Smooth muscle cell (in vitro differentiated cells): ENCODE data around the gene SMIM17. TPM values are rescaled to one million over a fixed set of nuclear protein-coding genes. Genes with fewer than 3 reads are reported as not detected.

ENCODE experiments used
- DNase-seq: peaks from one replicate; lab custom pipeline; 2025; ENCODE audit not compliant: unreplicated experiment; lab: John Stamatoyannopoulos, UW
- H2AFZ ChIP-seq: fragments of 200-600 bp; sonication (generic); 2 replicates; pipeline ENCODE4 v1.6.0; 2016; ENCODE audit warnings: antibody characterized with exemption, low read depth, mild to moderate bottlenecking
- H3F3A ChIP-seq: fragments of 200-600 bp; sonication (generic); 2 replicates; pipeline ENCODE4 v1.6.0; 2017; ENCODE audit warnings: antibody characterized with exemption, low read depth
- H3K27ac ChIP-seq: fragments of 200-600 bp; sonication (generic); 2 replicates; pipeline ENCODE4 v1.5.1; 2016; ENCODE audit warnings: low read depth, mild to moderate bottlenecking
- H3K27me3 ChIP-seq: fragments of 200-600 bp; sonication (generic); 2 replicates; pipeline ENCODE4 v1.6.1; 2016; ENCODE audit warnings: low read depth, mild to moderate bottlenecking
- H3K36me3 ChIP-seq: fragments of 200-600 bp; sonication (generic); 2 replicates; pipeline ENCODE4 v1.5.1; 2016; ENCODE audit warnings: low read depth
- H3K4me1 ChIP-seq: fragments of 200-600 bp; sonication (generic); 2 replicates; pipeline ENCODE4 v1.5.1; 2016; ENCODE audit warnings: low read depth
- H3K4me2 ChIP-seq: fragments of 200-600 bp; sonication (generic); 2 replicates; pipeline ENCODE4 v1.6.0; 2016; ENCODE audit warnings: mild to moderate bottlenecking
- H3K4me3 ChIP-seq: fragments of 200-600 bp; sonication (generic); 2 replicates; pipeline ENCODE4 v1.5.1; 2016; ENCODE audit warnings: mild to moderate bottlenecking
- H3K79me2 ChIP-seq: fragments of 200-600 bp; sonication (generic); 2 replicates; pipeline ENCODE4 v1.6.0; 2016; ENCODE audit warnings: low read depth, mild to moderate bottlenecking
- H3K9ac ChIP-seq: fragments of 200-600 bp; sonication (generic); 2 replicates; pipeline ENCODE4 v1.6.0; 2016; ENCODE audit warnings: low read depth
- H3K9me3 ChIP-seq: fragments of 200-600 bp; sonication (generic); replicated peaks from 2 replicates; pipeline ENCODE4 v1.5.1; 2016; ENCODE audit warnings: low read depth
- H4K20me1 ChIP-seq: fragments of 200-600 bp; sonication (generic); 2 replicates; pipeline ENCODE4 v1.6.0; 2016; ENCODE audit warnings: low read depth
- WGBS: methylation state at CpG from one replicate; pipeline ENCODE4 v1.1.7; 2016; ENCODE audit warnings: low lambda C conversion rate; 5-methylcytosine and 5-hydroxymethylcytosine counted together
- polyA plus RNA-seq: library from polyadenylated mRNA; unstranded; fragments of >200 nt; fragmentation: Nextera tagmentation; extraction: Ambion mirVana; gene quantifications from 2 replicates; pipeline ENCODE4 v1.2.1, GENCODE V29; 2016
- total RNA-seq: library from RNA; depleted of rRNA; stranded (reverse); fragments of >200 nt; gene quantifications from 2 replicates; pipeline ENCODE4 v1.2.3, GENCODE V29; 2014
- TF ChIP-seq, protein P1 (sequence below): fragments of 200-600 bp; sonication (generic); IDR thresholded peaks from 2 replicates; pipeline ENCODE4 v1.5.1; 2017; ENCODE audit warnings: borderline replicate concordance, mild to moderate bottlenecking, antibody characterized with exemption; ENCODE audit not compliant: insufficient read depth, poor library complexity, severe bottlenecking

SMIM17 gene
- total and polyA plus RNA-seq, 2 experiments from 2014 or later = 0.63 to 0.94 TPM

DNA sequence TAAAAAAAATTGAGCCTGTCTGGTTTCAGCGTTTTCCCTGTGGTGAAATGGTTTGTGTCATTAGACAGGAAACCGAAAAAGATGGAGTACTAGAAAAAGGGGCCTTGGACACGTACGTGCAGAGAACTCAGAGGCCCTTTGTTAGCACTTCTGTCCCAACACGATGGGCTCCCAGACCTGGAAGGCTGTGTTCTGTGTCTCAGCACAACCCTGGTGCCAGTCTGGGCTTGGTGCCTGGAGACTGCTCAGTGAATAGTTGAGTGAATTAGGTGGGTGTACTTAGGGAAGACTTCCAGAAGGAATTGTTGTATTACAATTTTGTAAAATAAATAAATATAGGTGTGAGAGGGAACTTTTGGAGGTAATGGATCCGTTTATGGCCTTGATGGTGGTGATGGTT is 39.1 kb upstream of the SMIM17 start:
- no peak overlapping the region for H2AFZ ChIP-seq
- H3K36me3 ChIP-seq = peaks cover 41% of the 10 kb centered on the region
- H3K27me3 ChIP-seq = no peaks in the 10 kb centered on the region
- DNase-seq = no peak
- 96% methylated on average over 6 of the region's 6 CpGs for WGBS
- H3K79me2 ChIP-seq = peaks cover 93% of the 10 kb centered on the region
- TF ChIP-seq, protein P1, sequence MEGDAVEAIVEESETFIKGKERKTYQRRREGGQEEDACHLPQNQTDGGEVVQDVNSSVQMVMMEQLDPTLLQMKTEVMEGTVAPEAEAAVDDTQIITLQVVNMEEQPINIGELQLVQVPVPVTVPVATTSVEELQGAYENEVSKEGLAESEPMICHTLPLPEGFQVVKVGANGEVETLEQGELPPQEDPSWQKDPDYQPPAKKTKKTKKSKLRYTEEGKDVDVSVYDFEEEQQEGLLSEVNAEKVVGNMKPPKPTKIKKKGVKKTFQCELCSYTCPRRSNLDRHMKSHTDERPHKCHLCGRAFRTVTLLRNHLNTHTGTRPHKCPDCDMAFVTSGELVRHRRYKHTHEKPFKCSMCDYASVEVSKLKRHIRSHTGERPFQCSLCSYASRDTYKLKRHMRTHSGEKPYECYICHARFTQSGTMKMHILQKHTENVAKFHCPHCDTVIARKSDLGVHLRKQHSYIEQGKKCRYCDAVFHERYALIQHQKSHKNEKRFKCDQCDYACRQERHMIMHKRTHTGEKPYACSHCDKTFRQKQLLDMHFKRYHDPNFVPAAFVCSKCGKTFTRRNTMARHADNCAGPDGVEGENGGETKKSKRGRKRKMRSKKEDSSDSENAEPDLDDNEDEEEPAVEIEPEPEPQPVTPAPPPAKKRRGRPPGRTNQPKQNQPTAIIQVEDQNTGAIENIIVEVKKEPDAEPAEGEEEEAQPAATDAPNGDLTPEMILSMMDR = no peak
- no peaks in the 10 kb centered on the region for H4K20me1 ChIP-seq
- peaks cover 17% of the 10 kb centered on the region for H3K9me3 ChIP-seq
- H3K27ac ChIP-seq = no peak overlapping the region
- H3K4me2 ChIP-seq = no peak overlapping the region
- no peak overlapping the region for H3K9ac ChIP-seq
- H3K4me1 ChIP-seq = no peaks in the 10 kb centered on the region
- H3K4me3 ChIP-seq = no peak overlapping the region
- no peaks in the 10 kb centered on the region for H3F3A ChIP-seq

DNA sequence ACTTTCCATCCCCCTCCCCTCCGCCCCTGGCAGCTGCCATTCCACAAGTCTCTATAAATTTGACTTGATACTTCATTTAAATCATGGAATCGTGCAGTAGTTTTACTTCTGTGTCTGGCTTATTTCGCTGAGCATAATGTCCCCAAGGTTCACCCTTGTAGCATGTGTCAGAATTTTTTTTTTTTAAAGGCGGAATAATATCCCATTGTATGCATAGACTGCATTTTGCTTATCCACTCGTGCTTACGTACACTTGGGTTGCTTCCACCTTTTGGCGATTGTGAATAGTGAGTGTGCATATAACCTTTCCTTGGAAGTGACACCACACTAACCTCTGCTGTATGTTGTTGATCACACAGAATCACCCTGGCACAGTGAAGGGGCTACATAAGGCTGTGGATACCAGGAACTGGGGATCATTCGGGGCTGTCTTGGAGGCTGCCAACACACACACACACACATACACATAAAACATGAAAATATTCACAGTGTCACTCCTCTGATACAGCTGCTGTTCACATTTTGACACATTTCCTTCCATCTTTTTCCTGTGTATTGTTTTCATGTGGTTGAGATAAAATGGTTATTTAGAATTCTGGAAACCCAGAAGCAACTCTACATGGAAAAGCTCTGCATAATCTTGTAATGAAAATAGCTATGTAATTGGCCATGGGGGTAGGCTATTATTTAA is 34.5 kb upstream of the SMIM17 start:
- H3K9me3 ChIP-seq = peaks cover 17% of the 10 kb centered on the region
- no peak overlapping the region for H3K4me3 ChIP-seq
- no peak overlapping the region for H3K4me2 ChIP-seq
- H3K79me2 ChIP-seq = peaks cover 85% of the 10 kb centered on the region
- H3K27ac ChIP-seq = no peak overlapping the region
- DNase-seq = no peak
- 98% methylated on average over 8 of the region's 8 CpGs for WGBS
- TF ChIP-seq, protein P1 = no peak
- no peaks in the 10 kb centered on the region for H3F3A ChIP-seq
- H3K9ac ChIP-seq = no peak overlapping the region
- H2AFZ ChIP-seq = no peak overlapping the region
- no peaks in the 10 kb centered on the region for H3K27me3 ChIP-seq
- peaks cover 31% of the 10 kb centered on the region for H3K36me3 ChIP-seq
- no peaks in the 10 kb centered on the region for H4K20me1 ChIP-seq
- no peaks in the 10 kb centered on the region for H3K4me1 ChIP-seq

GRCh38 chr19:56611288-56611687 is 31.7 kb upstream of the SMIM17 start:
- Histone ChIP-seq H2AFZ (no peak overlapping the region), H3K9ac (no peak overlapping the region), H3K27ac (no peak overlapping the region), H3K4me3 (no peak overlapping the region), H3F3A (no peaks in the 10 kb centered on the region), H3K4me2 (no peak overlapping the region), H3K4me1 (no peaks in the 10 kb centered on the region), H3K27me3 (no peaks in the 10 kb centered on the region), H3K79me2 (peaks cover 80% of the 10 kb centered on the region), H3K36me3 (peaks cover 43% of the 10 kb centered on the region), H3K9me3 (peaks cover 23% of the 10 kb centered on the region), H4K20me1 (no peaks in the 10 kb centered on the region)
- DNase-seq = no peak
- TF ChIP-seq, protein P1 = no peak
- 95% methylated on average over 8 of the region's 8 CpGs for WGBS

DNA sequence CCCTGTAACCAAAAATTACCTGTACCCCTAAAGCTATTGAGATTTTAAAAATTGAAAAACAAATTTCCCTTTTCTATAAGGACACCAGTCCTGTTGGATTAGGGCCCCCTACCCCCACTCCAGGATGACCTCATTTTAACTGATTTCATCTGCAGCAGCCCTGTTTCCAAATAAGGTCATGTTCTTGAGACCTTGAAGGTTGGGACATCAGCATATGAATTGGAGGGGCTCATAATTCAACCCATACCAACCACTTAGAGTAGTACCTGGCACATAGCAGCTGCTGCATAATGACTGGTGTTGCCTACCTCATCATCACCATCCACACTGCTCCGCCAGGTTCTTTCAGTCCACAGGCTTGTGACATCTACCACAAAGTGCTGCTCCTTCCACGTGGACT is 30.2 kb upstream of the SMIM17 start:
- 90% methylated on average over 2 of the region's 2 CpGs for WGBS
- no peak overlapping the region for H3K4me2 ChIP-seq
- H3K27me3 ChIP-seq = no peaks in the 10 kb centered on the region
- H2AFZ ChIP-seq = no peak overlapping the region
- no peaks in the 10 kb centered on the region for H4K20me1 ChIP-seq
- H3K4me1 ChIP-seq = no peaks in the 10 kb centered on the region
- no peak for DNase-seq
- no peak overlapping the region for H3K27ac ChIP-seq
- peaks cover 45% of the 10 kb centered on the region for H3K36me3 ChIP-seq
- peaks cover 78% of the 10 kb centered on the region for H3K79me2 ChIP-seq
- H3K9ac ChIP-seq = no peak overlapping the region
- TF ChIP-seq, protein P1 = no peak
- no peaks in the 10 kb centered on the region for H3F3A ChIP-seq
- H3K4me3 ChIP-seq = no peak overlapping the region
- H3K9me3 ChIP-seq = peaks cover 19% of the 10 kb centered on the region
